Upper lobe of left lung (tissue), 4 donors: ENCODE results near the gene TPM1.

Source experiments
- EP300 ChIP-seq, 4 donors: sonication (generic); formaldehyde crosslinking; IDR thresholded peaks; one replicate each; pipeline ENCODE4 v1.5.1; 2017; ENCODE audit warnings: antibody characterized with exemption in 4 of 4, control low read depth in 2 of 4
- POLR2A ChIP-seq, 4 donors: fragments of 450-650 bp; IDR thresholded peaks; one replicate each; pipeline ENCODE4 v1.5.1; 2016 to 2017; ENCODE audit warnings: antibody characterized with exemption in 4 of 4, mild to moderate bottlenecking in 2 of 4
- POLR2AphosphoS5 ChIP-seq, 2 donors: sonication (generic); formaldehyde crosslinking; IDR thresholded peaks; one replicate each; pipeline ENCODE4 v1.5.1; 2017; ENCODE audit warnings: antibody characterized with exemption in 2 of 2
- TF ChIP-seq, protein P1 (sequence below), 6 experiments: fragments of 450-650 bp in 4 of 6; fragments of 200-600 bp in 2 of 6; sonication (generic) in 2 of 6; IDR thresholded peaks; one replicate each; pipeline ENCODE4 v1.5.1; 2016 to 2019; ENCODE audit warnings: antibody characterized with exemption in 6 of 6

- TF ChIP-seq, protein P1, sequence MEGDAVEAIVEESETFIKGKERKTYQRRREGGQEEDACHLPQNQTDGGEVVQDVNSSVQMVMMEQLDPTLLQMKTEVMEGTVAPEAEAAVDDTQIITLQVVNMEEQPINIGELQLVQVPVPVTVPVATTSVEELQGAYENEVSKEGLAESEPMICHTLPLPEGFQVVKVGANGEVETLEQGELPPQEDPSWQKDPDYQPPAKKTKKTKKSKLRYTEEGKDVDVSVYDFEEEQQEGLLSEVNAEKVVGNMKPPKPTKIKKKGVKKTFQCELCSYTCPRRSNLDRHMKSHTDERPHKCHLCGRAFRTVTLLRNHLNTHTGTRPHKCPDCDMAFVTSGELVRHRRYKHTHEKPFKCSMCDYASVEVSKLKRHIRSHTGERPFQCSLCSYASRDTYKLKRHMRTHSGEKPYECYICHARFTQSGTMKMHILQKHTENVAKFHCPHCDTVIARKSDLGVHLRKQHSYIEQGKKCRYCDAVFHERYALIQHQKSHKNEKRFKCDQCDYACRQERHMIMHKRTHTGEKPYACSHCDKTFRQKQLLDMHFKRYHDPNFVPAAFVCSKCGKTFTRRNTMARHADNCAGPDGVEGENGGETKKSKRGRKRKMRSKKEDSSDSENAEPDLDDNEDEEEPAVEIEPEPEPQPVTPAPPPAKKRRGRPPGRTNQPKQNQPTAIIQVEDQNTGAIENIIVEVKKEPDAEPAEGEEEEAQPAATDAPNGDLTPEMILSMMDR (IDR thresholded peaks at IDR 0.05): no peak
- TF ChIP-seq POLR2A (IDR thresholded peaks at IDR 0.05): no peak
- TF ChIP-seq EP300 (IDR thresholded peaks at IDR 0.05): no peak
- TF ChIP-seq POLR2AphosphoS5 (IDR thresholded peaks at IDR 0.05): no peak
Observed at GRCh38 chr15:63045465-63045840, 2.9 kb downstream of the TPM1 start.
